ENCODE results near the gene SLC33A1.

DNA sequence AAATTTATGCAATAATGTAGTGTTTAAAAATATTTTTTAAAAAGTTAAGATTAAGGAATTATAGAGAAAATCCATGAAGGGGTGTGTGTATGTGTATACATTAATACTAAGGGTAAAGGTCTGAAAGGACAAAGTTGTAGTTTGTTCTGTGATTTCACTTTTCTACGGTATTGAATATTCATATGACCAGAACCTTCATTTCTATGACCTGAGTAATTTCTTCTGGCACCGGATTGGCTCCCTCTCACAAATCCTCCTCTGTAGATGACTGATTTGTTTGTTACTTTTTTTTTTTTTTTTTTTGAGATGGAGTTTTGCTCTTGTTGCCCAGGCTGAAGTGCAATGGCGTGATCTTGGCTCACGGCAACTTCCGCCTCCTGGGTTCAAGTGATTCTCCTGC is 37.1 kb upstream of the SLC33A1 start:
- TF ChIP-seq, protein P1, sequence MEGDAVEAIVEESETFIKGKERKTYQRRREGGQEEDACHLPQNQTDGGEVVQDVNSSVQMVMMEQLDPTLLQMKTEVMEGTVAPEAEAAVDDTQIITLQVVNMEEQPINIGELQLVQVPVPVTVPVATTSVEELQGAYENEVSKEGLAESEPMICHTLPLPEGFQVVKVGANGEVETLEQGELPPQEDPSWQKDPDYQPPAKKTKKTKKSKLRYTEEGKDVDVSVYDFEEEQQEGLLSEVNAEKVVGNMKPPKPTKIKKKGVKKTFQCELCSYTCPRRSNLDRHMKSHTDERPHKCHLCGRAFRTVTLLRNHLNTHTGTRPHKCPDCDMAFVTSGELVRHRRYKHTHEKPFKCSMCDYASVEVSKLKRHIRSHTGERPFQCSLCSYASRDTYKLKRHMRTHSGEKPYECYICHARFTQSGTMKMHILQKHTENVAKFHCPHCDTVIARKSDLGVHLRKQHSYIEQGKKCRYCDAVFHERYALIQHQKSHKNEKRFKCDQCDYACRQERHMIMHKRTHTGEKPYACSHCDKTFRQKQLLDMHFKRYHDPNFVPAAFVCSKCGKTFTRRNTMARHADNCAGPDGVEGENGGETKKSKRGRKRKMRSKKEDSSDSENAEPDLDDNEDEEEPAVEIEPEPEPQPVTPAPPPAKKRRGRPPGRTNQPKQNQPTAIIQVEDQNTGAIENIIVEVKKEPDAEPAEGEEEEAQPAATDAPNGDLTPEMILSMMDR (conservative IDR thresholded peaks at IDR 0.05; ENCODE audit: low read length), result no peak
- no peak for TF ChIP-seq EZH2phosphoT487 (IDR thresholded peaks at IDR 0.05; ENCODE audit: borderline replicate concordance, low read depth, low read length)
